Stimulated activated CD4-positive, alpha-beta T cell treated with anti-CD3 and anti-CD28 coated beads, Interleukin-15, amount 100 ng/mL, for 24 hours (primary cell): Measurements from ENCODE around the gene EMC6.

Experiments
- DNase-seq: peaks from one replicate; pipeline ENCODE4 v3.0.0-alpha.2; 2020

The EMC6 gene

GRCh38 chr17:3715296-3715695 lies 46.7 kb downstream of the EMC6 start:
- no peak for DNase-seq

- no peak for DNase-seq
Measured at GRCh38 chr17:3718201-3718600, 49.6 kb downstream of the EMC6 start.

- DNase-seq = no peak
Measured at GRCh38 chr17:3719265-3719664, 50.7 kb downstream of the EMC6 start.
